HG03354 (cell line): Measurements from ENCODE around the gene CDC42EP1.
"Not testable (repeated sequence)": the region's sequence is repeated elsewhere in the genome, so short reads cannot be mapped to it uniquely, and the experiment has no call there.

Source experiments
- ATAC-seq: cut with Tn5 transposase; IDR thresholded peaks from one replicate; pipeline ENCODE4 v1.9.1; 2021; ENCODE audit warnings: mild to moderate bottlenecking; ENCODE audit not compliant: unreplicated experiment, poor library complexity, severe bottlenecking

The CDC42EP1 gene

GRCh38 chr22:37559901-37560607, at the start of gene CDC42EP1:
Gene CDC42EP1 (plus strand): TSS chr22:37560480. CDS start chr22:37566350, 5,870 bp downstream.
- no peak for ATAC-seq

GRCh38 chr22:37511395-37512104, 48.7 kb upstream of the CDC42EP1 start:
- ATAC-seq = no peak

- ATAC-seq = no peak
These were observed 45.7 kb upstream of the CDC42EP1 start for GRCh38 chr22:37514526-37515051.

- ATAC-seq = no peak
These were observed 44.4 kb upstream of the CDC42EP1 start for GRCh38 chr22:37515901-37516300.

- no peak for ATAC-seq
These were observed 43.8 kb upstream of the CDC42EP1 start for GRCh38 chr22:37516456-37516855.

- ATAC-seq = no peak
These were observed 42.3 kb upstream of the CDC42EP1 start for GRCh38 chr22:37517826-37518450.

- ATAC-seq = no peak
These were observed 41.6 kb upstream of the CDC42EP1 start for GRCh38 chr22:37518509-37519267.

GRCh38 chr22:37519268-37520195, 40.7 kb upstream of the CDC42EP1 start, which contains the start of gene CARD10:
Gene CARD10 (minus strand): TSS chr22:37519415. CDS start chr22:37519200, 215 bp downstream.
- ATAC-seq = no peak

- ATAC-seq = no peak
These were observed 39.5 kb upstream of the CDC42EP1 start for GRCh38 chr22:37520776-37521191.

- ATAC-seq = no peak
These were observed 39.0 kb upstream of the CDC42EP1 start for GRCh38 chr22:37521236-37521739.

- no peak for ATAC-seq
These were observed 37.8 kb upstream of the CDC42EP1 start for GRCh38 chr22:37522482-37522881.

- no peak for ATAC-seq
These were observed 35.1 kb upstream of the CDC42EP1 start for GRCh38 chr22:37525073-37525745.

- no peak for ATAC-seq
These were observed 34.4 kb upstream of the CDC42EP1 start for GRCh38 chr22:37525746-37526350.

GRCh38 chr22:37526376-37526775, 33.9 kb upstream of the CDC42EP1 start:
- ATAC-seq = no peak

- not testable (repeated sequence) for ATAC-seq
These were observed 33.1 kb upstream of the CDC42EP1 start for GRCh38 chr22:37527081-37527752.

- ATAC-seq = not testable (repeated sequence)
These were observed 32.3 kb upstream of the CDC42EP1 start for GRCh38 chr22:37527952-37528351.
